IMR-90 (cell line): ENCODE results near the gene PATJ. TPM values are rescaled to one million over a fixed set of nuclear protein-coding genes. Genes with fewer than 3 reads are reported as not detected.

ENCODE experiments used
- ATAC-seq: fragments of 200-7000 bp; cut with Tn5 transposase; 2 replicates; pipeline ENCODE4 v1.9.1; 2020; ENCODE audit warnings: low read depth, mild to moderate bottlenecking, moderate library complexity
- BruUV-seq: library from RNA; stranded (reverse); fragments of 400-500 nt; replicated peaks from 2 replicates; lab custom pipeline; 2021; lab: Mats Ljungman, UMichigan
- CTCF ChIA-PET: fragments of 300-600 bp; formaldehyde crosslinking; extraction: SDS; loops from one replicate; lab custom pipeline; 2021; ENCODE audit warnings: antibody characterized with exemption; lab: Yijun Ruan, JAX
- POLR2A ChIA-PET: fragments of 300-600 bp; sonication (Branson Sonifier 250); formaldehyde crosslinking; loops from one replicate; lab custom pipeline; 2022; ENCODE audit warnings: antibody characterized with exemption; ENCODE audit not compliant: unreplicated experiment; lab: Charles Lee
- DNase-seq: peaks from one replicate; pipeline ENCODE4 v3.0.0; 2013
- H2AFZ ChIP-seq: replicated peaks from 2 replicates; pipeline ENCODE3; 2013; ENCODE audit warnings: low read length, mild to moderate bottlenecking; ENCODE audit not compliant: poor library complexity
- H2AK5ac ChIP-seq: 2 replicates; pipeline ENCODE4 v1.6.1; 2013; ENCODE audit warnings: low read depth, low read length, inconsistent platforms
- H2AK9ac ChIP-seq: replicated peaks from 2 replicates; pipeline ENCODE3; 2013; ENCODE audit warnings: mild to moderate bottlenecking, low read depth, low read length, moderate library complexity; ENCODE audit not compliant: poor library complexity
- H2BK120ac ChIP-seq: 2 replicates; pipeline ENCODE4 v1.6.1; 2013; ENCODE audit warnings: low read depth, low read length, inconsistent platforms
- H2BK15ac ChIP-seq: 3 replicates; pipeline ENCODE4 v1.6.1; 2013; ENCODE audit warnings: low read depth, low read length, inconsistent platforms
- H2BK20ac ChIP-seq: 2 replicates; pipeline ENCODE4 v1.6.1; 2013; ENCODE audit warnings: low read depth, mild to moderate bottlenecking, inconsistent platforms, low read length, moderate library complexity
- H2BK5ac ChIP-seq: 2 replicates; pipeline ENCODE4 v1.6.1; 2013; ENCODE audit warnings: mild to moderate bottlenecking, low read depth, low read length, inconsistent platforms; ENCODE audit not compliant: poor library complexity, severe bottlenecking
- H3K14ac ChIP-seq: replicated peaks from 2 replicates; pipeline ENCODE4 v1.6.1; 2013; ENCODE audit warnings: low read depth, low read length, inconsistent platforms
- H3K18ac ChIP-seq: 2 replicates; pipeline ENCODE4 v1.6.1; 2013; ENCODE audit warnings: low read depth, low read length, control low read depth
- H3K23ac ChIP-seq: 2 replicates; pipeline ENCODE4 v1.6.1; 2013; ENCODE audit warnings: low read depth, low read length, inconsistent platforms
- H3K27ac ChIP-seq: 2 replicates; pipeline ENCODE4 v1.5.1; 2013; ENCODE audit warnings: mild to moderate bottlenecking, control low read depth, low read length; ENCODE audit not compliant: insufficient read depth
- H3K27me3 ChIP-seq: 2 replicates; pipeline ENCODE4 v1.6.1; 2013; ENCODE audit warnings: low read length; ENCODE audit not compliant: control insufficient read depth, insufficient read depth
- H3K36me3 ChIP-seq: 2 replicates; pipeline ENCODE4 v1.6.1; 2013; ENCODE audit warnings: low read length, mixed read lengths; ENCODE audit not compliant: control insufficient read depth, insufficient read depth
- H3K4ac ChIP-seq: 2 replicates; pipeline ENCODE4 v1.6.1; 2013; ENCODE audit warnings: low read depth, low read length, inconsistent platforms
- H3K4me1 ChIP-seq: 2 replicates; pipeline ENCODE4 v1.6.1; 2013; ENCODE audit warnings: low read length, mixed read lengths; ENCODE audit not compliant: control insufficient read depth, insufficient read depth
- H3K4me2 ChIP-seq: 2 replicates; pipeline ENCODE4 v1.6.1; 2013; ENCODE audit warnings: low read depth, mild to moderate bottlenecking, control low read depth, low read length, moderate library complexity
- H3K4me3 ChIP-seq: 2 replicates; pipeline ENCODE4 v1.5.1; 2013; ENCODE audit warnings: low read depth, mild to moderate bottlenecking, control low read depth, low read length, moderate library complexity; ENCODE audit not compliant: insufficient read depth
- H3K56ac ChIP-seq: 2 replicates; pipeline ENCODE4 v1.6.1; 2013; ENCODE audit warnings: low read length, inconsistent platforms; ENCODE audit not compliant: insufficient read depth; ENCODE audit errors: extremely low read depth
- H3K79me1 ChIP-seq, 2 experiments: 2 replicates each; pipeline ENCODE4 v1.6.1; 2013; ENCODE audit warnings: low read length in 2 of 2, inconsistent platforms in 1 of 2, low read depth in 1 of 2
- H3K9ac ChIP-seq: 2 replicates; pipeline ENCODE4 v1.6.1; 2013; ENCODE audit warnings: low read depth, low read length, control low read depth
- H3K9me1 ChIP-seq: 2 replicates; pipeline ENCODE4 v1.6.1; 2013; ENCODE audit warnings: low read length, inconsistent platforms; ENCODE audit not compliant: insufficient read depth
- H3K9me3 ChIP-seq: 2 replicates; pipeline ENCODE4 v1.6.1; 2013; ENCODE audit warnings: low read length; ENCODE audit not compliant: control insufficient read depth, insufficient read depth
- H4K20me1 ChIP-seq: 2 replicates; pipeline ENCODE4 v1.6.1; 2013; ENCODE audit warnings: low read length, inconsistent platforms; ENCODE audit not compliant: insufficient read depth
- H4K5ac ChIP-seq: 2 replicates; pipeline ENCODE4 v1.6.1; 2013; ENCODE audit warnings: mild to moderate bottlenecking, low read depth, low read length, control low read depth
- H4K8ac ChIP-seq, 2 experiments: 2 replicates each; pipeline ENCODE4 v1.6.1; 2013; ENCODE audit warnings: low read depth in 2 of 2, low read length in 2 of 2, control low read depth in 1 of 2, inconsistent platforms in 1 of 2
- H4K91ac ChIP-seq: 2 replicates; pipeline ENCODE4 v1.6.1; 2013; ENCODE audit warnings: low read depth, low read length, inconsistent platforms; ENCODE audit not compliant: insufficient read depth
- BHLHE40 ChIP-seq: fragments of 150-350 bp; IDR thresholded peaks from 2 replicates; pipeline ENCODE4 v1.6.1; 2016; ENCODE audit warnings: mild to moderate bottlenecking, low read depth, low read length
- CEBPB ChIP-seq: IDR thresholded peaks from 2 replicates; pipeline ENCODE4 v1.6.1; 2012; ENCODE audit warnings: low read depth, low read length, improper control_type of control experiment
- CHD1 ChIP-seq: IDR thresholded peaks from 2 replicates; pipeline ENCODE4 v1.6.1; 2012; ENCODE audit warnings: low read depth, low read length, improper control_type of control experiment
- CTCF ChIP-seq: conservative IDR thresholded peaks from 2 replicates; pipeline ENCODE4 v1.5.1; 2012; ENCODE audit warnings: mild to moderate bottlenecking, low read depth, low read length, improper control_type of control experiment
- ELK1 ChIP-seq: fragments of 150-350 bp; IDR thresholded peaks from 2 replicates; pipeline ENCODE4 v1.6.1; 2016; ENCODE audit warnings: low read depth, mild to moderate bottlenecking, low read length, moderate library complexity, borderline replicate concordance
- FOS ChIP-seq: fragments of 150-350 bp; IDR thresholded peaks from 2 replicates; pipeline ENCODE4 v1.6.1; 2016; ENCODE audit warnings: low read depth, low read length
- MAFK ChIP-seq: IDR thresholded peaks from 2 replicates; pipeline ENCODE4 v1.6.1; 2012; ENCODE audit warnings: low read depth, low read length, improper control_type of control experiment
- MAZ ChIP-seq: IDR thresholded peaks from 2 replicates; pipeline ENCODE4 v1.6.1; 2012; ENCODE audit warnings: low read depth, mild to moderate bottlenecking, low read length, improper control_type of control experiment, moderate library complexity, borderline replicate concordance
- MXI1 ChIP-seq: IDR thresholded peaks from 2 replicates; pipeline ENCODE4 v1.6.1; 2012; ENCODE audit warnings: low read depth, mild to moderate bottlenecking, low read length, moderate library complexity, borderline replicate concordance
- NFE2L2 ChIP-seq: fragments of 150-350 bp; IDR thresholded peaks from 2 replicates; pipeline ENCODE4 v1.6.1; 2016; ENCODE audit warnings: low read depth, mild to moderate bottlenecking, low read length
- POLR2A ChIP-seq: IDR thresholded peaks from 2 replicates; pipeline ENCODE4 v1.6.1; 2012; ENCODE audit warnings: mild to moderate bottlenecking, low read depth, low read length
- RAD21 ChIP-seq: IDR thresholded peaks from 2 replicates; pipeline ENCODE4 v1.6.1; 2012; ENCODE audit warnings: low read length, improper control_type of control experiment
- RCOR1 ChIP-seq: IDR thresholded peaks from 2 replicates; pipeline ENCODE4 v1.6.1; 2012; ENCODE audit warnings: mild to moderate bottlenecking, low read length, improper control_type of control experiment; ENCODE audit not compliant: insufficient replicate concordance
- RFX5 ChIP-seq: IDR thresholded peaks from 2 replicates; pipeline ENCODE4 v1.8.0; 2012; ENCODE audit warnings: low read depth, mild to moderate bottlenecking, low read length, moderate library complexity
- SMC3 ChIP-seq: fragments of 150-350 bp; IDR thresholded peaks from 2 replicates; pipeline ENCODE4 v1.6.1; 2016; ENCODE audit warnings: low read depth, mild to moderate bottlenecking, antibody characterized with exemption, low read length, moderate library complexity
- WGBS, 2 experiments: methylation state at CpG; one replicate each; pipeline versions ENCODE4 v1.1.5 to v1.1.7; 2013; ENCODE audit warnings: missing lambda C conversion rate in 2 of 2; ENCODE audit not compliant: insufficient read length in 1 of 2; ENCODE audit errors: extremely low coverage in 2 of 2; 5-methylcytosine and 5-hydroxymethylcytosine counted together
- dilution Hi-C: fragments of 300-500 bp; cut with HindIII; formaldehyde crosslinking; loops from one replicate; pipeline ENCODE4 v1.14.3; 2018; ENCODE audit warnings: low sequenced_read_pairs; ENCODE audit not compliant: unreplicated experiment
- in situ Hi-C: fragments of 300-500 bp; cut with MboI; formaldehyde crosslinking; loops from 3 replicates; pipeline ENCODE4 v1.14.3; 2019; ENCODE audit warnings: low sequenced_read_pairs, inconsistent platforms, mixed read lengths
- intact Hi-C: fragments of 100-400 bp; cut with micrococcal nuclease; formaldehyde crosslinking; loops from 2 replicates; pipeline ENCODE4 v1.10.0; 2022
- polyA plus RNA-seq, 3 experiments: library from polyadenylated mRNA; depleted of rRNA; stranded (reverse); fragments of >200 nt; gene quantifications; 2 replicates each; pipeline ENCODE4 v1.2.3, GENCODE V29; 2012; ENCODE audit warnings: low replicate concordance in 1 of 3
- total RNA-seq: library from RNA; depleted of rRNA; stranded (reverse); fragments of >200 nt; gene quantifications from 2 replicates; pipeline ENCODE4 v1.2.3, GENCODE V29; 2012
- TF ChIP-seq, protein P1 (sequence below): fragments of 150-350 bp; IDR thresholded peaks from 2 replicates; pipeline ENCODE4 v1.6.1; 2017; ENCODE audit warnings: mild to moderate bottlenecking, antibody characterized with exemption, low read length, low read depth

PATJ gene
- total and polyA plus RNA-seq, 2 of the 4 experiments (the other 2 are of a cell fraction) = 2.0 to 3.4 TPM

GRCh38 chr1:62097464-62097863 is 355.2 kb downstream of the PATJ start:
- Histone ChIP-seq H3K14ac (no peak overlapping the region), H4K91ac (no peak overlapping the region), H3K9me1 (no peaks in the 10 kb centered on the region), H4K5ac (no peak overlapping the region), H3K27me3 (no peaks in the 10 kb centered on the region), H3K4me1 (no peaks in the 10 kb centered on the region), H3K27ac (no peak overlapping the region), H2AK5ac (no peak overlapping the region), H3K56ac (no peak overlapping the region), H2BK15ac (no peak overlapping the region), H3K9ac (no peak overlapping the region), H2BK20ac (no peak overlapping the region), H3K23ac (no peak overlapping the region), H3K18ac (no peak overlapping the region), H4K20me1 (no peaks in the 10 kb centered on the region), H4K8ac (no peak overlapping the region), H2BK120ac (no peak overlapping the region), H2BK5ac (no peak overlapping the region), H2AK9ac (no peak overlapping the region), H3K79me1 (no peaks in the 10 kb centered on the region), H3K4me3 (no peak overlapping the region), H3K4ac (no peak overlapping the region), H2AFZ (no peak overlapping the region), H3K9me3 (no peaks in the 10 kb centered on the region), H3K36me3 (no peaks in the 10 kb centered on the region), H3K4me2 (no peak overlapping the region)
- TF ChIP-seq NFE2L2 (no peak), MAFK (no peak), RFX5 (no peak), RCOR1 (no peak), RAD21 (no peak), CHD1 (no peak), CEBPB (no peak), SMC3 (no peak), FOS (no peak), MAZ (no peak), BHLHE40 (no peak), POLR2A (no peak), MXI1 (no peak), ELK1 (no peak), CTCF (no peak)
- TF ChIP-seq, protein P1, sequence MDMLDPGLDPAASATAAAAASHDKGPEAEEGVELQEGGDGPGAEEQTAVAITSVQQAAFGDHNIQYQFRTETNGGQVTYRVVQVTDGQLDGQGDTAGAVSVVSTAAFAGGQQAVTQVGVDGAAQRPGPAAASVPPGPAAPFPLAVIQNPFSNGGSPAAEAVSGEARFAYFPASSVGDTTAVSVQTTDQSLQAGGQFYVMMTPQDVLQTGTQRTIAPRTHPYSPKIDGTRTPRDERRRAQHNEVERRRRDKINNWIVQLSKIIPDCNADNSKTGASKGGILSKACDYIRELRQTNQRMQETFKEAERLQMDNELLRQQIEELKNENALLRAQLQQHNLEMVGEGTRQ = no peak
- 60% methylated on average over 1 of the region's 3 CpGs; no CpG with 5 or more reads in 1 of the 2 experiments for WGBS, 2 experiments
- ChIA-PET POLR2A (interaction anchor here (0.6 kb wide), 1 partner anchor 1226 kb away, joined by 3 read pairs; no protein-coding TSS in a partner anchor), CTCF (no interaction called here)
- in situ Hi-C loops = no loop called here
- no peak for ATAC-seq
- DNase-seq = no peak
- intact Hi-C loops = no loop called here
- no TSS peak for BruUV-seq
- dilution Hi-C loops = no loop called here
